ENCODE measurements around the gene IL32.
A peak's percentile ranks its signal among the peaks of the same experiment; 100 is the strongest.
"Not testable (repeated sequence)": the region's sequence is repeated elsewhere in the genome, so short reads cannot be mapped to it uniquely, and the experiment has no call there.

The IL32 gene

DNA sequence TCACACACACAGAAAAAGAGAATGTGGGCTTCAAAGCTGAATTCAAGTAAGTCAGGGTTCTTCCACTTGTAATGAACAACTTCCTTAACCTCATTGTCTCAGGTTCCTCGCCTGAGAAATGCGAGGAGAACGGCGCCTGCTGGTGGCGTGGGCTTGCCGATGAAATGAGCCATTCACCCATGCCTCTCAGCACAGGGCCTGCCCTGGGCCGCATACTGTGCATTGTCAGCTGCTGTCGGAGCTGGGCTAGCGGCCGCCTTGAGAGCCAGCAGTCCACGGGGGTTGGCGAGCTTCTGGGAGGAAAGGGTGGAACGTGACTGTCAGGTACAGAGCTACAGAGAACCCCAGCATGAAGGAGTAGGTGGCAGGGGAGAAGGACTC, 12.1 kb upstream of the IL32 start:
- H3K79me1 ChIP-seq (ENCODE audit: low read length); H2BK5ac ChIP-seq (ENCODE audit: low read length); H3K4me2 ChIP-seq (ENCODE audit: low read length); H2BK15ac ChIP-seq (replicated peaks; ENCODE audit: low read depth); H3K18ac ChIP-seq (ENCODE audit: low read length); H3K9ac ChIP-seq (ENCODE audit: low read length); H2BK120ac ChIP-seq (ENCODE audit: low read depth, low read length); H3K23ac ChIP-seq (ENCODE audit: low read length); DNase-seq; H3K4ac ChIP-seq (ENCODE audit: low read depth, low read length); H3K36me3 ChIP-seq (ENCODE audit: control insufficient read depth, insufficient read depth, low read length); H3K79me2 ChIP-seq (ENCODE audit: control insufficient read depth, insufficient read depth, low read length); H3K27me3 ChIP-seq (ENCODE audit: insufficient read depth, low read length, poor library complexity); H3K4me1 ChIP-seq (ENCODE audit: control insufficient read depth, low read depth, low read length); H3K27ac ChIP-seq (ENCODE audit: low read depth, low read length); H4K5ac ChIP-seq (ENCODE audit: low read length); H3K56ac ChIP-seq (ENCODE audit: low read length); H4K8ac ChIP-seq (ENCODE audit: low read depth, low read length); H3K4me3 ChIP-seq (ENCODE audit: low read length); H2AK5ac ChIP-seq (ENCODE audit: low read length): not testable (repeated sequence)
- WGBS (ENCODE audit: extremely low coverage, insufficient coverage, low lambda C conversion rate): no CpG with 5 or more reads among the region's 13 CpGs

GRCh38 chr16:3054965-3055733, 10.3 kb upstream of the IL32 start:
- H3K4me2 ChIP-seq (ENCODE audit: low read length): no peak overlapping the region
- no peak overlapping the region for H3K18ac ChIP-seq (ENCODE audit: low read length)
- no peaks in the 10 kb centered on the region for H3K79me1 ChIP-seq (ENCODE audit: low read length)
- H4K5ac ChIP-seq (ENCODE audit: low read length): no peak overlapping the region
- H2BK5ac ChIP-seq (ENCODE audit: low read length): no peak overlapping the region
- H3K56ac ChIP-seq (ENCODE audit: low read length): peak overlapping the region; percentile 3
- H3K36me3 ChIP-seq (ENCODE audit: control insufficient read depth, insufficient read depth, low read length): no peaks in the 10 kb centered on the region
- no peak overlapping the region for H3K4ac ChIP-seq (ENCODE audit: low read depth, low read length)
- DNase-seq: no peak
- no peaks in the 10 kb centered on the region for H3K27me3 ChIP-seq (ENCODE audit: insufficient read depth, low read length, poor library complexity)
- H3K4me3 ChIP-seq (ENCODE audit: low read length): no peak overlapping the region
- no peak overlapping the region for H3K23ac ChIP-seq (ENCODE audit: low read length)
- no peak overlapping the region for H2BK120ac ChIP-seq (ENCODE audit: low read depth, low read length)
- no CpG with 5 or more reads among the region's 17 CpGs for WGBS (ENCODE audit: extremely low coverage, insufficient coverage, low lambda C conversion rate)
- no peak overlapping the region for H2AK5ac ChIP-seq (ENCODE audit: low read length)
- H2BK15ac ChIP-seq (replicated peaks; ENCODE audit: low read depth): no peak overlapping the region
- no peaks in the 10 kb centered on the region for H3K4me1 ChIP-seq (ENCODE audit: control insufficient read depth, low read depth, low read length)
- no peak overlapping the region for H3K9ac ChIP-seq (ENCODE audit: low read length)
- no peak overlapping the region for H4K8ac ChIP-seq (ENCODE audit: low read depth, low read length)
- H3K27ac ChIP-seq (ENCODE audit: low read depth, low read length): no peak overlapping the region
- H3K79me2 ChIP-seq (ENCODE audit: control insufficient read depth, insufficient read depth, low read length): no peaks in the 10 kb centered on the region

GRCh38 chr16:3055734-3056115, 9.7 kb upstream of the IL32 start:
- not testable (repeated sequence) for H2AK5ac ChIP-seq (ENCODE audit: low read length); H3K79me2 ChIP-seq (ENCODE audit: control insufficient read depth, insufficient read depth, low read length); H2BK15ac ChIP-seq (replicated peaks; ENCODE audit: low read depth); H3K56ac ChIP-seq (ENCODE audit: low read length); H3K4me2 ChIP-seq (ENCODE audit: low read length); H3K23ac ChIP-seq (ENCODE audit: low read length); H3K27ac ChIP-seq (ENCODE audit: low read depth, low read length); H2BK5ac ChIP-seq (ENCODE audit: low read length); DNase-seq; H3K27me3 ChIP-seq (ENCODE audit: insufficient read depth, low read length, poor library complexity); H3K4ac ChIP-seq (ENCODE audit: low read depth, low read length); H4K8ac ChIP-seq (ENCODE audit: low read depth, low read length); H3K4me3 ChIP-seq (ENCODE audit: low read length); H3K18ac ChIP-seq (ENCODE audit: low read length); H2BK120ac ChIP-seq (ENCODE audit: low read depth, low read length); H3K4me1 ChIP-seq (ENCODE audit: control insufficient read depth, low read depth, low read length); H3K79me1 ChIP-seq (ENCODE audit: low read length); H3K36me3 ChIP-seq (ENCODE audit: control insufficient read depth, insufficient read depth, low read length); H4K5ac ChIP-seq (ENCODE audit: low read length); H3K9ac ChIP-seq (ENCODE audit: low read length)
- WGBS (ENCODE audit: extremely low coverage, insufficient coverage, low lambda C conversion rate): no CpG with 5 or more reads among the region's 9 CpGs

DNA sequence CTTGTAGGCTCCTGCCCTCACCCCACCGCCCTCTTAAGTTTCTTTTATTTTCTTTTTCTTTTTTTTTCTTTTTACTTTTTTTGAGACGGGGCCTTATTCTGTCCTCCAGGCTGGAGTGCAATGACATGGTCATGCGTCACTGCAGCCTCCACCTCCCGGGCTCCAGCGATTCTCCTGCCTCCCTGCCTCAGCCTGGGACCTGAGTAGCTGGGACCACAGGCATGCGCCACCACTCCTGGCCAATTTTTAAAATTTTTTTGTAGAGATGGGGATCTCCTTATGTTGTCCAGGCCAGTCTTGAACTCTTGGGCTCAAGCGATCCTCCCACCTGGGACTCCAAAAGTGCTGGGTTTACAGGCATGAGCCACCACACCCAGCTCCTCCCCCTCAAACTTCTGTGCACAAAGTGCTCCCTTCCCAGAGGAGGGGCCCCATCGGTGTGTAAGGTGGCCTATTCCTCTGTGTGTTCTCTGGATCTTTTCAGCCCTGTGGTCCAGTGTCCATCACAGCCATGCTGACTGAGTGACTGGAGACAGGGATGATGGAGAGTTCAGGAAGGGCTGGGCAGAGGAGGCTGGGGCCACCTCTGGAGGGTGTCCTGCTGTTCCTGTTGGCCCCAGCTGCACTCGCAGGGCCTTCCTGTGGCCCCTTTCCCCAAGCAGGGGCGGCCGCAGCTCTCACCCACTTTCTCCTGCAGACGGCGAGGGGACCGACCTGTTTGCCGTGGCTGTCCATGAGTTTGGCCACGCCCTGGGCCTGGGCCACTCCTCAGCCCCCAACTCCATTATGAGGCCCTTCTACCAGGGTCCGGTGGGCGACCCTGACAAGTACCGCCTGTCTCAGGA, 8.9 kb upstream of the IL32 start:
- no peaks in the 10 kb centered on the region for H3K79me2 ChIP-seq (ENCODE audit: control insufficient read depth, insufficient read depth, low read length)
- no peaks in the 10 kb centered on the region for H3K27me3 ChIP-seq (ENCODE audit: insufficient read depth, low read length, poor library complexity)
- H3K36me3 ChIP-seq (ENCODE audit: control insufficient read depth, insufficient read depth, low read length): no peaks in the 10 kb centered on the region
- no peak overlapping the region for H4K8ac ChIP-seq (ENCODE audit: low read depth, low read length)
- no peaks in the 10 kb centered on the region for H3K79me1 ChIP-seq (ENCODE audit: low read length)
- DNase-seq: no peak
- no peak overlapping the region for H2AK5ac ChIP-seq (ENCODE audit: low read length)
- H2BK15ac ChIP-seq (replicated peaks; ENCODE audit: low read depth): no peak overlapping the region
- H3K23ac ChIP-seq (ENCODE audit: low read length): no peak overlapping the region
- no peak overlapping the region for H3K27ac ChIP-seq (ENCODE audit: low read depth, low read length)
- no peak overlapping the region for H3K4me2 ChIP-seq (ENCODE audit: low read length)
- H2BK5ac ChIP-seq (ENCODE audit: low read length): no peak overlapping the region
- H4K5ac ChIP-seq (ENCODE audit: low read length): no peak overlapping the region
- no peak overlapping the region for H3K4me3 ChIP-seq (ENCODE audit: low read length)
- H3K9ac ChIP-seq (ENCODE audit: low read length): no peak overlapping the region
- no peak overlapping the region for H3K56ac ChIP-seq (ENCODE audit: low read length)
- H3K4me1 ChIP-seq (ENCODE audit: control insufficient read depth, low read depth, low read length): no peaks in the 10 kb centered on the region
- no peak overlapping the region for H2BK120ac ChIP-seq (ENCODE audit: low read depth, low read length)
- no peak overlapping the region for H3K4ac ChIP-seq (ENCODE audit: low read depth, low read length)
- WGBS (ENCODE audit: extremely low coverage, insufficient coverage, low lambda C conversion rate): no CpG with 5 or more reads among the region's 19 CpGs
- H3K18ac ChIP-seq (ENCODE audit: low read length): no peak overlapping the region

DNA sequence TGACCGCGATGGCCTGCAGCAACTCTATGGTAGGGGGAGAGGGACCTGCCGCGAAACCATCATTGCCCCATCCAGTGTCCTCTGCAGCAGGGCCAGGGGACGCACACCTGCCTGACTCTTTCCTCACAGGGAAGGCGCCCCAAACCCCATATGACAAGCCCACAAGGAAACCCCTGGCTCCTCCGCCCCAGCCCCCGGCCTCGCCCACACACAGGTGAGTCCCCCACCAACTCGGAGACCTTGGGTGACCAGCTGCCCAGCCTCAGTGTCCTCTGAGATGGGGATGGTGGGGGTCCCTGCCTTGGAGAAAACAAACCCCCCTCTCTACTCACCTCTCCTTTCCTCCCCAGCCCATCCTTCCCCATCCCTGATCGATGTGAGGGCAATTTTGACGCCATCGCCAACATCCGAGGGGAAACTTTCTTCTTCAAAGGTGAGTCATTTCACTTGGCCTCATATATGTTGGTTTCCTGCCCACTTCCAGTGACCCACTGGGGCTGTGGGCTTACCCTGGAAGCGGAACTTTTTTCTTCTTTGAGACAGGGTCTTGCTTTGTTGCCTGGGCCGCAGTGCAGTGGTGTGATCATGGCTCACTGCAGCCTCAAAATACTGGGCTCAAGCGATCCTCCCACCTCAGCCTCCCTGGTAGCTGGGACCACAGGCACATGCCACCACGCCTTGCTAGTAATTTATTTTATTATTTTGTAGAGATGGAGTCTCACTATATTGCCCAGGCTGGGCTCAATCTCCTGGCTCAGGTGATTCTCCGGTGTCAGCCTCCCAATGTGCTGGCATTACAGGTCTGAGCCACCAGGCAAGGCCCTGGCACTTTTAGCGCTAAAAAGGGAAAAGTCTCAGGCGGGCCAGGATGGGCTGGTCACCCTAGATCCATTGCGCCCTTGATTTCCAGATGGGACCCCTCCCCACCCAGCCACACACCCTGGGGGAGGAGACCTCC, 8.0 kb upstream of the IL32 start:
- no peak overlapping the region for H2BK120ac ChIP-seq (ENCODE audit: low read depth, low read length)
- no peaks in the 10 kb centered on the region for H3K4me1 ChIP-seq (ENCODE audit: control insufficient read depth, low read depth, low read length)
- no peak overlapping the region for H2BK5ac ChIP-seq (ENCODE audit: low read length)
- H2AK5ac ChIP-seq (ENCODE audit: low read length): no peak overlapping the region
- no peaks in the 10 kb centered on the region for H3K27me3 ChIP-seq (ENCODE audit: insufficient read depth, low read length, poor library complexity)
- DNase-seq: no peak
- no peaks in the 10 kb centered on the region for H3K79me1 ChIP-seq (ENCODE audit: low read length)
- H3K4ac ChIP-seq (ENCODE audit: low read depth, low read length): no peak overlapping the region
- no peak overlapping the region for H4K5ac ChIP-seq (ENCODE audit: low read length)
- H3K9ac ChIP-seq (ENCODE audit: low read length): no peak overlapping the region
- no peaks in the 10 kb centered on the region for H3K36me3 ChIP-seq (ENCODE audit: control insufficient read depth, insufficient read depth, low read length)
- no peak overlapping the region for H3K18ac ChIP-seq (ENCODE audit: low read length)
- no CpG with 5 or more reads among the region's 22 CpGs for WGBS (ENCODE audit: extremely low coverage, insufficient coverage, low lambda C conversion rate)
- no peak overlapping the region for H2BK15ac ChIP-seq (replicated peaks; ENCODE audit: low read depth)
- H3K4me3 ChIP-seq (ENCODE audit: low read length): no peak overlapping the region
- H3K79me2 ChIP-seq (ENCODE audit: control insufficient read depth, insufficient read depth, low read length): no peaks in the 10 kb centered on the region
- no peak overlapping the region for H3K27ac ChIP-seq (ENCODE audit: low read depth, low read length)
- H3K23ac ChIP-seq (ENCODE audit: low read length): no peak overlapping the region
- H4K8ac ChIP-seq (ENCODE audit: low read depth, low read length): no peak overlapping the region
- H3K56ac ChIP-seq (ENCODE audit: low read length): no peak overlapping the region
- peak overlapping the region; percentile 64 for H3K4me2 ChIP-seq (ENCODE audit: low read length)

Measured in mesendoderm (in vitro differentiated cells).